ENCODE measurements around the gene MAP4K1. TPM values are rescaled to one million over a fixed set of nuclear protein-coding genes. Genes with fewer than 3 reads are reported as not detected.

The MAP4K1 gene
- total RNA-seq, 2 experiments from 2014 or later, result 173 to 185 TPM

GRCh38 chr19:38658462-38659306, 40.9 kb upstream of the MAP4K1 start:
- H3K27me3 Mint-ChIP-seq, result peaks cover 71% of the 10 kb centered on the region
- POLR2A ChIA-PET, result interaction anchor here (0.8 to 2.4 kb wide), 2 partner anchors 10 to 22 kb away, joined by 3 to 8 read pairs; no protein-coding TSS in a partner anchor
- peak overlapping the region in 1 of 2 donors; percentile 33 for H3K27ac ChIP-seq (ENCODE audit: low read depth in 1 of 2, low read length in 2 of 2)

GRCh38 chr19:38657633-38658222, 40.0 kb upstream of the MAP4K1 start:
- TF ChIP-seq CTCF (IDR thresholded peaks at IDR 0.05), result no peak
- POLR2A ChIA-PET, result interaction anchor here (1.8 to 2.8 kb wide), 3 partner anchors 10 to 192 kb away, joined by 8 to 27 read pairs (median 8); partner anchors contain the start of genes ACTN4 and HNRNPL
- Histone ChIP-seq H3K9me3 (ENCODE audit: control insufficient read depth in 1 of 2, insufficient read depth in 1 of 2, low read length in 2 of 2) (no peaks in the 10 kb centered on the region), H3K4me1 (ENCODE audit: insufficient read depth, low read length) (peaks cover 69% of the 10 kb centered on the region), H3K4me3 (ENCODE audit: low read length) (no peak overlapping the region), H3K27me3 (ENCODE audit: control insufficient read depth in 1 of 2, insufficient read depth in 2 of 2, low read length in 2 of 2) (peaks cover 0 to 12% of the 10 kb centered on the region in 2 experiments), H3K27ac (ENCODE audit: low read depth in 1 of 2, low read length in 2 of 2) (peak overlapping the region in 1 of 2 donors; percentile 33), H3K36me3 (ENCODE audit: insufficient read depth, low read length) (peaks cover 26% of the 10 kb centered on the region)
- Mint-ChIP-seq H3K4me1 (ENCODE audit: low read depth) (peaks cover 60% of the 10 kb centered on the region), H3K4me3 (peak overlapping the region; percentile 42), H3K27ac (peak overlapping the region; percentile 39), H3K27me3 (peaks cover 69% of the 10 kb centered on the region), H3K9me3 (no peaks in the 10 kb centered on the region), H3K36me3 (ENCODE audit: low read depth) (no peaks in the 10 kb centered on the region)
- DNase-seq, result peak in 3 of 14 experiments; percentile 22 to 65 (median 64)
- ATAC-seq (ENCODE audit: poor library complexity), result peak; percentile 30
- intact Hi-C loops (cut with DNase I, micrococcal nuclease), result no loop called here
- CTCF ChIA-PET, result interaction anchor here (0.6 to 2.0 kb wide), 5 partner anchors 21 to 255 kb away, joined by 3 to 10 read pairs (median 5); partner anchors contain the start of gene FAM98C

More at GRCh38 chr19:38658462-38659306, 40.9 kb upstream of the MAP4K1 start:
- H3K4me1 ChIP-seq (ENCODE audit: insufficient read depth, low read length), result peaks cover 78% of the 10 kb centered on the region
- intact Hi-C loops (cut with DNase I, micrococcal nuclease), result no loop called here
- no peak for DNase-seq
- ATAC-seq (ENCODE audit: poor library complexity), result no peak
- Mint-ChIP-seq H3K36me3 (ENCODE audit: low read depth) (no peaks in the 10 kb centered on the region), H3K9me3 (no peaks in the 10 kb centered on the region), H3K4me3 (peak overlapping the region; percentile 42), H3K4me1 (ENCODE audit: low read depth) (peaks cover 58% of the 10 kb centered on the region), H3K27ac (peak overlapping the region; percentile 39)
- H3K4me3 ChIP-seq (ENCODE audit: low read length), result no peak overlapping the region
- no peaks in the 10 kb centered on the region for H3K9me3 ChIP-seq (ENCODE audit: control insufficient read depth in 1 of 2, insufficient read depth in 1 of 2, low read length in 2 of 2)
- peaks cover 0 to 12% of the 10 kb centered on the region in 2 experiments for H3K27me3 ChIP-seq (ENCODE audit: control insufficient read depth in 1 of 2, insufficient read depth in 2 of 2, low read length in 2 of 2)
- CTCF ChIA-PET, result interaction anchor here (1.5 kb wide), 1 partner anchor 27 kb away, joined by 4 read pairs; no protein-coding TSS in a partner anchor
- peaks cover 25% of the 10 kb centered on the region for H3K36me3 ChIP-seq (ENCODE audit: insufficient read depth, low read length)
- no peak for TF ChIP-seq CTCF (IDR thresholded peaks at IDR 0.05)

All from CD4-positive, alpha-beta T cell (primary cell).